ENCODE data around the gene CSHL1.
A peak's percentile ranks its signal among the peaks of the same experiment; 100 is the strongest.
"Not testable (repeated sequence)": the region's sequence is repeated elsewhere in the genome, so short reads cannot be mapped to it uniquely, and the experiment has no call there.

Gene CSHL1

DNA sequence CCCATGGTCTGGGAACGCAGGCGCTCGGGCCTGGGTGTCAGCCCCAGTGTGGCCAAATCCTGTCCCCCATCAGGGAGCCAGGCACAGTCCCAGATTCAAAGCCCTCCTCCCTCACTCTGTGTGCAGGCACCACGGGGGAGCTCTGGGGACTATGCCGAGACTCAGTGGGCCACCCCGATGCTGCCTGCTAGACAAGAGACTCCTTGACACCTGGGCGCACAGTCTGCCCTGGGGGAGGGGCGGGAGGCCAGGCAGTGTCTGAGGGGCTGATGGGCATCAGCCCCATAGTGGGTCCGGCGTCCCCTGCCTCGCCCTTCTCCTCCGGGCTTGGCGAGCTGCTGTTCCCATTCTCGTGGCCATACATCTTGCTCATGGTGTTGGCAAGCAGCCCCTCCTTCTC, 29.5 kb upstream of the CSHL1 start:
- no peak for DNase-seq (ENCODE audit: low read depth)

- DNase-seq (ENCODE audit: low read depth) = no peak
These were observed 28.8 kb upstream of the CSHL1 start for GRCh38 chr17:63939884-63940283.

DNA sequence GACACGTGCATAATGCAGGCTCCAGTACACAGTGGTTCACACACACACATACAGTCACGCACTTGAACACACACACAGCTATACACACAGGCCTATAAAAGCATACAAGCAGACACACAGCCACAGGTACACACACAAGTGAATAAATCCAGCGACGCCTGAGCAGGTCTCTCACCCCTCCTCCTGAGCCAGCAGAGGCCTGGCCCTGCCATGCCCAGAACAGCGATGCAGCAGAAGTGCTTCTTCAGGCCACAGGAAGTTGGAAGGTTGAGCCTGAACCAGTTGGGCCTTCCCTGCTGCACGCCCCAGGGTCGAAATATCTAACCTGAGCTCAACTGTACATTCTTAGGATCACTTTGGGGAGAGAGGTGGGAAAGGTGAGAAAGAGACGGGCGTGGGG, 28.3 kb upstream of the CSHL1 start:
- no peak for DNase-seq (ENCODE audit: low read depth)

- no peak for DNase-seq (ENCODE audit: low read depth)
These were observed 26.9 kb upstream of the CSHL1 start for GRCh38 chr17:63937920-63938319.

DNA sequence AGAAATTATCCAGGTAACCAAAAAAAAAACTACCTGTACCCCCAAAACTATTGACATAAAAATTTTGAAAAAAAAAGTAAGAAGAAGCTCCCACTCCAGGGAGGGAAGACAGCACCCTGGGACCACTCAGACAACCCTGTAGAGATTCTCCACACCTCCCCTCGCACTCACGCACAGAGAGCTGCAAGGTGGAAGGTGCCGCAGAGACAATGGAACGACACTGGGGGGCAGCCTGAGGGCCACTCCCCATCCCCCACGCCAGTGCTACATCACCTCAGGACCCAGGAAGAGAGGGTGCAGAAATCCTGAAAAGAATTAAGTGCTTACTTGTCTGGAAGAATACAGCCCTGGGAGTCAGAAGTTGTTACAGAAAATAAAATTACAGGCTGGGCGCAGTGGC, 26.3 kb upstream of the CSHL1 start:
- DNase-seq (ENCODE audit: low read depth) = no peak

- DNase-seq (ENCODE audit: low read depth) = no peak
These were observed 23.4 kb upstream of the CSHL1 start for GRCh38 chr17:63934183-63935112.

DNA sequence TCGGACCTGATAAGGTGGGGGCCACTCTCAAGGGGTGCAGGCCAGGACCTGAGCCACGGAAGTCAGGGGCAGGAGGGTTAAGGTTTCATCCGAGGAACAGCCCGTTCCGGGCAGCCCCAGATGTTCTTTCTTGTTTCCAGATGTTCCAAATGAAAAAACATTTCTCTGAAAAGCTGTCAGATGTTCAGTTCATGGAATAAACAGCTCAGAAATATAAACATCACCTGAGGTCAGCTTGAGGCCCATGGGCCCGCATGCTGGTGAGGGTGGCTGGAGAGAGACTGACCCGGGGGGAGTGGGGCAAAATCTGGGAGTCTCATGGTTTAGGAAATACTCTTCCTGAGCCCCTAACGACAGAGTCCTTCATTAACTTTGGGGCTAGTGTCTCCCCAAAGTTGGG, 22.5 kb upstream of the CSHL1 start:
- no peak for DNase-seq (ENCODE audit: low read depth)

DNA sequence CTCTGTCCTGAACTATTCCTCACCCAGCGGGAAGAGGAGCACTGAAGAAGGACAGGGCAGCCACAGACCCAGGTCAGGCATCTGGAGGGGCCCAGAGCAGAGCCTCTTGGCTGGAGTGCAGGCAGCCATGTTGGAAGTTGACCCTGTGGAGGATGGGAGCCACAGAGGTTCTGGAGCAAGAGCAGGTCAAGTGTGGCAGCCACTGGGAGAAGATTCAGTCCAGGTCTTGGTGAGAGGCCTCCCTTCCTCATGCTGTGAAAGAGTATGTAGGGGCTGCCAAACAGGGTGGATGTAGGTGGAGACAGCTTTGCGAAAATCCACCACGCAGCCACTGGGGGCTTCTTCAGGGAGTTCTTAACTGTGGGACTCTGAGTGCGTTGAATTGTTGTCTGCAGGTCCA, 21.7 kb upstream of the CSHL1 start:
- DNase-seq (ENCODE audit: low read depth) = no peak

- no peak for DNase-seq (ENCODE audit: low read depth)
These were observed 21.0 kb upstream of the CSHL1 start, which contains the start of gene CD79B for GRCh38 chr17:63931981-63932561. Gene CD79B, minus strand, starts transcription at chr17:63932331. Its CDS starts 70 bp downstream, at chr17:63932261.

GRCh38 chr17:63930951-63931575, 20.0 kb upstream of the CSHL1 start:
- DNase-seq (ENCODE audit: low read depth) = no peak

DNA sequence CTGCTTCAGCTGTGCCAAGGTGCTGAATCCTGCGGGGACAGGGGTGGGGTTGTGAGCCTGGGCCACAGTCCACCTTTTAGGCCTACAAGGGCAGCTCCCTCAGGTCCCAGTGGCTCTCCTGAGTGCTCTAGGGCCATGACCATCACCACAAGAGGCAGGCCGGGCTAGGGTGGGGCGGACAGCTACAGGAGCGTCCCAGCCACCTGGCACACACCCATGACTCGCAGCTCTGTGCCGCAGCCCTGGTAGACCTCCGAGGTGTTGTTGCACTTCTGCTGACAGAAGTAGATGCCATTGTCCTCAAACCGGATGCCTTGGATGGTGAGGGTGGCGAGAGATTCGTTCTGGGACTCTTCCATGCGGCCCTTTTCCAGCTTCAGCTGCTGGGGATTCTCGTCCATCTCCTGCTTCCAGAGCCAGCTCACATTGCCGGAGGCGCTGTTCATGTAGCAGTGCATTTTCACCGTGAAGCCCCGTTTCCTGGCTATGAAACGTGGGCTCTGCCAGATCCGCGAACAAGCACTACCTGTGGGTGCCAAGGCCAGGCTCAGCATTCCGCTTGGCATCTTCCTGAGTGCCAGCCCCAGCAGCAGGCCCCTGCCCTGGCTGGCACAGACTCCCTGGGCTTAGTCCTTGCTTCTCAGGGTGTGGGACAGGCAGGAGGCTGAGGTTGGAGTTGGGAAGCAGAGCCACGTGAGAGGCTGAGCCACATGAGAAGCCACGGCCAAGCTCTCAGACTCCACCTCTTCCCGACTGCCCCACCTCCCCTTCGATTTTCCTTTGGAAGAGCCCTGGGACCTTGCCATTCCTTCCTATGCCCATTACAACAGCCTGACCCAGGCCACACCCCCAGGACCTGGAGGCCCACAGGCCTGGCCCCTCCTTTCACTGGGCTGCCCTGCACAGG, 19.1 kb upstream of the CSHL1 start:
- DNase-seq (ENCODE audit: low read depth) = no peak

DNA sequence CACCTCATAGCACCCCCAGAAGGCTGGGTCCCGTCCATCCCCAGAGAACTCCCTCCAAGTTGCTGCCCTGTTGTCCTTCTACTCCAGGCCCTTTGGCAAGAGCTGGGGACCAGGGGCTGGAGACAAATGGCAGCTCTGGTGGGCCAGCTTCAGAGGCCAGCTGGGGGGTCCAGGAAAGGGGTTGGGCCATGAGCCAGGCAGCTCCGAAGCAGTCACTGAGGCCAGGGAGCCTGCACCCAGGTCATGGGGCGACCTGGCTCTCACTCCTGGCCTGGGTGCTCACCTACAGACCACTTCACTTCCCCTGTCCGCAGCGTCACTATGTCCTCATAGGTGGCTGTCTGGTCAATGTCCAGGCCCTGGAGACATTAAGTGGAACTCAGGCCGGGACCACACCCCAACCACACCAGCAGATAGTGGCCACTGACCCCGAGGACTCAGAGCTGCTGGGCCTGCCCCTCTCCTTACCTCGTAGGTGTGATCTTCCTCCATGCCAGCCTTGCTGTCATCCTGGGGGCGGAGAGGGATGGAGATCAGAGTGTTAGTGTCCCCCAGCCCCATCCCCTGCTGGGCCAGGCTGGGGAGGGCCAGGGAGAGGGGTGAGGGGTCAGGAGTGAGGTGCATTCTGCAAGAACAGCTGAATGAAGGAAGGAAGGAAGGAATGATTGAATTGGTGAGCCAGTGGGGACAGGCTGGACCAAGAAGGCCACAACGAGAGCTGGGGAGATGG, 18.1 kb upstream of the CSHL1 start:
- DNase-seq (ENCODE audit: low read depth) = no peak

- no peak for DNase-seq (ENCODE audit: low read depth)
These were observed 17.2 kb upstream of the CSHL1 start for GRCh38 chr17:63928172-63928666.

GRCh38 chr17:63927464-63928171, 16.6 kb upstream of the CSHL1 start:
- no peak for DNase-seq (ENCODE audit: low read depth)

- no peak for DNase-seq (ENCODE audit: low read depth)
These were observed 15.1 kb upstream of the CSHL1 start for GRCh38 chr17:63926164-63926563.

GRCh38 chr17:63925615-63926014, 14.6 kb upstream of the CSHL1 start:
- DNase-seq (ENCODE audit: low read depth) = no peak

DNA sequence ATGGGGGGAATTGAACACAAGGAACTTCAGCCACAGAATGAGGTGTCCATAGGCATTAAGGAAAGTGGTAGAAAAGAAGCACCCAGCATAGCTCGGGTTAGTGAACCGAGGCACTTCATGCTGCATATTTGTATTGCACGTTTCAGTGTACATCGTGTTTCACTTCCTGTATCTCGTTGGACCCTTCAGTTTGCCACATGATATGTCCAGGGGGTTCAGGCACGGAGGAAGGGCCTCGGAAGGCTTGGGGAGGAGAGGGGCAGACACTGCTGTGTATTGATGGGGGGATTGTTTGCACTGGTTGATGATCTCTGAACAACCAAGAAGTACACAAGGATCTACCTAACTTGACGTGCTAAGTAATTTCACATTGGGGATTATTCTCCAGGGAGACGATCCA, 11.3 kb upstream of the CSHL1 start:
- DNase-seq (ENCODE audit: low read depth) = not testable (repeated sequence)

DNA sequence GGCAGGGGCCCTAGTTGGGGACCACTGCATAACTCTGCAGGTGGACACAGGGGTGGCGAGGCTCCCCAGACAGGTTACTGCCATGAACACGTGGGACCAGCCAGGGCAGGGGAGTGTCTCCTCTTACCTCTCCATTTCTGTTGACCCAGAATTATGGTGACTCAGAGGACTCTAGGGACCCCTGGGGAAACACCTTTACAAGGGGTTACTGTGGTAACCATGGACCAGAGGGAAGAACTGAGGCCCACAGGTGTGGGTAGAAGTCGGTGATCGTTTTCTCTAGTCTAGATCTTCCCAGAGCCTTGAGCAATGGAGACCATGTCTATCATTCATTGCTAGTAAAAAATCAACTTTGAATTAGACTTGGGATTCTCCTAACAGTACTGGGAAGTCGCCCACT, 9.7 kb upstream of the CSHL1 start:
- not testable (repeated sequence) for DNase-seq (ENCODE audit: low read depth)

- DNase-seq (ENCODE audit: low read depth) = not testable (repeated sequence)
These were observed 9.0 kb upstream of the CSHL1 start for GRCh38 chr17:63920050-63920449.

- DNase-seq (ENCODE audit: low read depth) = peak; percentile 27
These were observed 8.3 kb upstream of the CSHL1 start for GRCh38 chr17:63919311-63919723.

Data from non-pigmented ciliary epithelial cell (primary cell).